Measurements from ENCODE around the gene PTPRM. TPM values are rescaled to one million over a fixed set of nuclear protein-coding genes. Genes with fewer than 3 reads are reported as not detected.
A peak's percentile ranks its signal among the peaks of the same experiment; 100 is the strongest.

Gene PTPRM
- total RNA-seq, 1 experiment from 2014 or later: 100.0 TPM

DNA sequence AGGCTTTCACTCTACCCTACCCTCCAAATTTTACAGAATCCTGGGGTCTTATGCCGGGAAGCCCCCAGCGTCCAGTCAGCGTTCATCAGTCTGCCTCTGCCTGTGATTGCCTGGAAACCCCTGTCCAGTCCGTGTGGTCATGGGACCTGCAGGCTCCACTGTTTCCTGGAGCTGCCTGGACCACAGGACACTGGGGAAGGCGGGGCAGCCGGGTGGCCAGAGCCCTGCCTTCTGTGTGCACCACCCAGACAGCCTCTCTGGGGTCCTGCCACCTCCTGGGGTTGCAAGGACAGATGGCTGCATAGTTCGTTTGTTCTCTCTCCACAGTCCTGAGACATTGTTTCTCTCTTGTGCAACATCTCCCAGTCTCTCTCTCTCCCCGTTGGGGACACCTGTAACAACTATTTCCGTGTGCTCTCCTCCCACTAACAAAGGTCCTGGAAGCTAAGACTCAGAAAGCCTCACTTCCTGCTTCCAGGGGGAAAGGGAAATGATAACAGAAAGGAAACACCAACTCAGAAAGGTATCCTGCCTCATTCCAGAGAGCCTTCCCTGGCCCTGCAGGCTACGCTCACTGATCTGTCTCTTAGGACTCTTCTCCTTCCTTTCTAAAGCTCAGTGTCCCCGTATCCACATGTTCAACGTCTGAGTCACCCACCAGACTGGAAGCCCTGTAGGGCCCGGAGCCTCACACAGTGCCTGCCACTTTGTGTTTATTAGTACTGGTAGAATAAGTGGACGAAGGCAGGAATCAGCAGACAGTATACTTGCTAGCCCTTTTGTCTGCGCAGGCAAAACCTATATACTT lies 849.3 kb downstream of the PTPRM start:
- no peak overlapping the region for H3K4me3 ChIP-seq (ENCODE audit: low read depth, low read length)
- no peaks in the 10 kb centered on the region for H3K27me3 ChIP-seq (replicated peaks; ENCODE audit: control insufficient read depth, insufficient read depth, low read length)
- POLR2A ChIA-PET: no interaction called here
- intact Hi-C loops (cut with micrococcal nuclease; ENCODE audit: unreplicated experiment): no loop called here
- 0 out of 2 replicates have a peak, but pooled peaks cover 3% of the 10 kb centered on the region for H3K4me1 ChIP-seq
- CTCF ChIA-PET: interaction anchor here (0.6 kb wide), 2 partner anchors 29 to 63 kb away, joined by 3 to 5 read pairs; no protein-coding TSS in a partner anchor
- TF ChIP-seq, protein P1, sequence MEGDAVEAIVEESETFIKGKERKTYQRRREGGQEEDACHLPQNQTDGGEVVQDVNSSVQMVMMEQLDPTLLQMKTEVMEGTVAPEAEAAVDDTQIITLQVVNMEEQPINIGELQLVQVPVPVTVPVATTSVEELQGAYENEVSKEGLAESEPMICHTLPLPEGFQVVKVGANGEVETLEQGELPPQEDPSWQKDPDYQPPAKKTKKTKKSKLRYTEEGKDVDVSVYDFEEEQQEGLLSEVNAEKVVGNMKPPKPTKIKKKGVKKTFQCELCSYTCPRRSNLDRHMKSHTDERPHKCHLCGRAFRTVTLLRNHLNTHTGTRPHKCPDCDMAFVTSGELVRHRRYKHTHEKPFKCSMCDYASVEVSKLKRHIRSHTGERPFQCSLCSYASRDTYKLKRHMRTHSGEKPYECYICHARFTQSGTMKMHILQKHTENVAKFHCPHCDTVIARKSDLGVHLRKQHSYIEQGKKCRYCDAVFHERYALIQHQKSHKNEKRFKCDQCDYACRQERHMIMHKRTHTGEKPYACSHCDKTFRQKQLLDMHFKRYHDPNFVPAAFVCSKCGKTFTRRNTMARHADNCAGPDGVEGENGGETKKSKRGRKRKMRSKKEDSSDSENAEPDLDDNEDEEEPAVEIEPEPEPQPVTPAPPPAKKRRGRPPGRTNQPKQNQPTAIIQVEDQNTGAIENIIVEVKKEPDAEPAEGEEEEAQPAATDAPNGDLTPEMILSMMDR (IDR thresholded peaks at IDR 0.05; ENCODE audit: insufficient read depth in 1 of 2, low read depth in 1 of 2, low read length in 1 of 2, severe bottlenecking in 1 of 2, unreplicated experiment in 1 of 2): no peak
- H3K27me3 Mint-ChIP-seq (ENCODE audit: insufficient read depth, unreplicated experiment): no peaks in the 10 kb centered on the region
- H3K27ac Mint-ChIP-seq (ENCODE audit: unreplicated experiment): no peak overlapping the region
- H3K4me3 Mint-ChIP-seq (ENCODE audit: unreplicated experiment): peak overlapping the region; percentile 15
- H3K4me1 Mint-ChIP-seq (ENCODE audit: low read depth, unreplicated experiment): peaks cover 12% of the 10 kb centered on the region
- no TSS peak for BruUV-seq (replicated peaks)
- no peak for DNase-seq
- H3K36me3 ChIP-seq (ENCODE audit: control insufficient read depth, insufficient read depth, low read length): no peaks in the 10 kb centered on the region; the same call in 1 of the 2 replicates
- H3K36me3 Mint-ChIP-seq (ENCODE audit: insufficient read depth, unreplicated experiment): peaks cover 13% of the 10 kb centered on the region
- peaks cover 4% of the 10 kb centered on the region for H3K9me3 ChIP-seq
- peaks cover 4% of the 10 kb centered on the region for H3K9me3 Mint-ChIP-seq (ENCODE audit: unreplicated experiment)

DNA sequence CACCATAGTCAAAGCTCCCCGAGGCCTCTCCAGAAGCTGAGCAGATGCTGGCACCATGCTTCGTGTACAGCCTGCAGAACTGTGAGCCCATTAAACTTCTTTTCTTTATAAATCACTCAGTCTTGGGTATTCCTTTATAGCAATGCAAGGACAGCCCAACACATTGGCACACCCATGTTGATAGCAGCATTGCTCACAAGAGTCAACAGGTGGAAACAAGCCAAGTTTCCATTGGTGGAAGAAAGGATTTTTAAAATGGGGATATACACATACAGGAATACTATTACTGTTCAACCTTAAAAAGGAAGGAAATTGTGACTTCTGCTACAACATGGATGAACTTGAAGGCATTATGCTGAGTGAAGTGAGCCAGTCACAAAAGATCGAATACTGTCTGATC lies 855.3 kb downstream of the PTPRM start:
- Histone ChIP-seq H3K36me3 (ENCODE audit: control insufficient read depth, insufficient read depth, low read length) (no peaks in the 10 kb centered on the region), H3K4me1 (no peaks in the 10 kb centered on the region), H3K9me3 (no peaks in the 10 kb centered on the region; the same call in 1 of the 2 replicates), H3K4me3 (ENCODE audit: low read depth, low read length) (no peak overlapping the region), H3K27me3 (replicated peaks; ENCODE audit: control insufficient read depth, insufficient read depth, low read length) (no peaks in the 10 kb centered on the region)
- ChIA-PET CTCF (no interaction called here), POLR2A (interaction anchor here (0.5 kb wide), 1 partner anchor 48 kb away, joined by 4 read pairs; no protein-coding TSS in a partner anchor)
- no TSS peak for BruUV-seq (replicated peaks)
- DNase-seq: no peak
- Mint-ChIP-seq H3K27me3 (ENCODE audit: insufficient read depth, unreplicated experiment) (no peaks in the 10 kb centered on the region), H3K36me3 (ENCODE audit: insufficient read depth, unreplicated experiment) (no peaks in the 10 kb centered on the region), H3K4me3 (ENCODE audit: unreplicated experiment) (no peak overlapping the region), H3K27ac (ENCODE audit: unreplicated experiment) (no peak overlapping the region), H3K9me3 (ENCODE audit: unreplicated experiment) (no peaks in the 10 kb centered on the region), H3K4me1 (ENCODE audit: low read depth, unreplicated experiment) (no peaks in the 10 kb centered on the region)
- intact Hi-C loops (cut with micrococcal nuclease; ENCODE audit: unreplicated experiment): no loop called here
- TF ChIP-seq, protein P1 (IDR thresholded peaks at IDR 0.05; ENCODE audit: insufficient read depth in 1 of 2, low read depth in 1 of 2, low read length in 1 of 2, severe bottlenecking in 1 of 2, unreplicated experiment in 1 of 2): no peak

DNA sequence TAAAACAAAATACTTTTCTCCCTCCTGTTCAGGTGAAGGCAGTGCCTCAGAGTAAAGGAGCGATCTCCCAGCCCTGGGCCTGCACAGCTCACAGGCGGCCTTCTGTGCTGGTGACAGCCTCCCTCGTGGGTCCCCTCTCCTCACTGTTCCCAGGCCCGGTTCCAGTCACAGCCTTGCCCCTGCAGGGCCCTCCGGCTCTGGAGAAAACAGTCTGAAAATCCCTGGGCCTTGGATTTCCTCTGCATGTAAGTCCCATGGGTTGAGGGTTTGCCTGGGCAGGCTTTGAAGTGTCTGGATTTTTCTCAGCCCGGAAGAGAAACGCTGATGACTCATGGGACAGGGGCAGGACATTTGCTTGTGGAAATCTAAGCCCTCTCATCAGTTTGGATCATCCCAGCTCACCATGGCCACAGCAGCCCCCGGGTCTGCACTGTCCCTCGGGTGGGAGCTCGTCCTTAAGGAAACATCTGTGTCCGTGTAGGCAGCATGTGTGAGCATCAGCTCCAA lies 856.0 kb downstream of the PTPRM start:
- Histone ChIP-seq H3K4me1 (no peaks in the 10 kb centered on the region), H3K4me3 (ENCODE audit: low read depth, low read length) (no peak overlapping the region), H3K36me3 (ENCODE audit: control insufficient read depth, insufficient read depth, low read length) (no peaks in the 10 kb centered on the region), H3K9me3 (no peaks in the 10 kb centered on the region; the same call in 1 of the 2 replicates), H3K27me3 (replicated peaks; ENCODE audit: control insufficient read depth, insufficient read depth, low read length) (no peaks in the 10 kb centered on the region)
- POLR2A ChIA-PET: interaction anchor here (0.5 kb wide), 1 partner anchor 49 kb away, joined by 4 read pairs; no protein-coding TSS in a partner anchor
- Mint-ChIP-seq H3K9me3 (ENCODE audit: unreplicated experiment) (no peaks in the 10 kb centered on the region), H3K27me3 (ENCODE audit: insufficient read depth, unreplicated experiment) (no peaks in the 10 kb centered on the region), H3K27ac (ENCODE audit: unreplicated experiment) (no peak overlapping the region), H3K4me1 (ENCODE audit: low read depth, unreplicated experiment) (no peaks in the 10 kb centered on the region), H3K36me3 (ENCODE audit: insufficient read depth, unreplicated experiment) (no peaks in the 10 kb centered on the region), H3K4me3 (ENCODE audit: unreplicated experiment) (no peak overlapping the region)
- no TSS peak for BruUV-seq (replicated peaks)
- CTCF ChIA-PET: no interaction called here
- DNase-seq: no peak
- intact Hi-C loops (cut with micrococcal nuclease; ENCODE audit: unreplicated experiment): no loop called here
- TF ChIP-seq, protein P1 (IDR thresholded peaks at IDR 0.05; ENCODE audit: insufficient read depth in 1 of 2, low read depth in 1 of 2, low read length in 1 of 2, severe bottlenecking in 1 of 2, unreplicated experiment in 1 of 2): no peak

All from Caco-2 (cell line).